ENCODE data around the gene MFRP.
A peak's percentile ranks its signal among the peaks of the same experiment; 100 is the strongest.

The MFRP gene

DNA sequence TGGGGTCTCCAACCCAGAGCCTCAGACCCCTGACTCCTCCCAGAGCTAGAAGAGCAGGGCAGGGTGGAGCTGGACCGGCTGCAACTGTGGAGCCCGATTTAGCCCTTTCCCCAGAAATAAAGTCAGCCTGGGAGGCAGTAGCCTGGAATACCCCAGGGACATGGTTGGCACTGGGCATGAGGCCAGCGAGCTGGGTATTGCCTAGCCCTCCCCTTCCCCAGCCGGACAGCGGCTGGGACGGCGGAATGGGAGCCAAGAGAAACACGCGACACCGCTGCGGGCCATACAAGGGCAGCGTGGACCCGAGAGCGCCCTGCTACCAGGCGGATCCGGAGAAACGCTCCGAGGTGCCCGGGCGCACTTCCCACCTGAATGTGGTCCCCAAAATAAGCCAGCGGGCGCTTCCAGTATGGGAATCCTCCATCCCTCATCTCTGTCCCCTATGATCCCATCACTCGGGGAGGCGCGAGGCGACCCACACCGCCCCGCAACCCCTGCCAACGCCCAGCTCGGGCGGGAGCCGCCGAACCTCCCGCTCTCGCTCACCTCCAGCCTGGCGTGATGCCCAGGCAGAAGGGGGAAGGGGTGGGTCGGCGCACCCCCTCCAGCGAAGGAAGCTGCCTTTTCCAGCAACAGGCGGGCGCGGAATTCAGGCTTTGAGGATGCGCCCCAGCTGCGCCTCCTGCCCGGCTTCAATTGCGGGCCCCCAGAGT, 30.3 kb downstream of the MFRP start:
- DNase-seq, result no peak

DNA sequence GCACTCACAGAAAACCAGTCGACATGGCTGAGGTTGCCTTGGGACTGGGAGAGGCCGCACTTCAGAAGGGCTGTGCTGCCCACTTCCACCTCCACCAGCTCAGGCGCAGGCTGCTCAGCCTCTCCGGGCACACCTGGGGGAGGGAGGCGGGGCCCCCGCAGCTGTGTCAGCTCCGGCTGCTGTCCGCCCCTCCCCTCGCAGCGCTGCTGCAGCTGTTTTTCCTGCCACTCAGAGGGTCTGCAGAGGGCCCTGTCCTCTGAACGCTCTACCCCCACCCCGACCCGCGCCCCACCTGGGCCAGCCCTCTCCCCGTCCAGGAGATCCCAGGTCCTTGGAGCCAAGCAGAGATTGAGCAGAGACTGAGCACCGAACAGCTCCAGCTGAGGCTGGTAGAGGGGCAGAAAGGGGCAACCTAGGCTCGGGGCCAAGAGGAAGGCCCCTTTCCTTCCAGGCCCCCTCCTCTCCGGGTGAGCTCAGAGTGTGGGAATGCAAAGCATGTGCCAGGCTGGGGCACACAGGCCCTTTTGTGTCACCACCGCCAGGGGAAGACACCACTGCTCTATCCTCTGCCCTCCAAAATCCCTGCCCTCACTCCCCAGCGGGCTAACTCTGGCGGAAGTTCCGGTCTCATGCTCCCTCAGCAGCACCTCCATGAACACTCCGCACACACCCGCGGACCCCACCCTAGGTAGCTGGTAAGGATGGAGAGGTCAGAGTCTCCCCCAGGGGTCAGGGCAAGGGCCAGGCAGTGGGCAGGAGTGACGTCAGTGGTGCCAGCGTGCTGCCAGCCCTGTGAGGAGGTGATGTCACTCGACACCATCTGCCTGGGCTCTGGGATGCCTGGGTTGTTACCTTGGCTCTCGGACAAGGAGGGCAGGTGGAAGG, 31.1 kb downstream of the MFRP start:
- peak; percentile 50 for DNase-seq

DNA sequence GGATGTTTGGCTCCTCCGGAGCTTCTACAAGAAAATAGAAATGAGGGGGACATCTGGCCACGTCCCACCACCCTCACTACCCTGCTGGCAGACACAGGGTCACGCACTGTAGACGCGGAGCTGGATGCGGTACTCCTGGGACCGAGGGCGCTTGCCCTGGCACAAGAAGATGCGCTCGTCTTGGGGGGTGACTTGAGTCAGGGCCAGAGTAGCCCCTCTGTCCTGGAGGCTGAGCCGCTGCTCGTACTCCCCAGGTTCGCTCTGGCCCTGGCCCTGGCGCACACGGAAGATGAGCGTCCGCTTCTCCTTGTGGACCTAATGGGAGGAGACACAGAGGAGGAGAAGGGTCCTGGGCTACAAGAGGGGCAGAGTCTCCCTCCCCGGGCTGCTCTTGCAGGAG, 31.8 kb downstream of the MFRP start:
- DNase-seq, result no peak

DNA sequence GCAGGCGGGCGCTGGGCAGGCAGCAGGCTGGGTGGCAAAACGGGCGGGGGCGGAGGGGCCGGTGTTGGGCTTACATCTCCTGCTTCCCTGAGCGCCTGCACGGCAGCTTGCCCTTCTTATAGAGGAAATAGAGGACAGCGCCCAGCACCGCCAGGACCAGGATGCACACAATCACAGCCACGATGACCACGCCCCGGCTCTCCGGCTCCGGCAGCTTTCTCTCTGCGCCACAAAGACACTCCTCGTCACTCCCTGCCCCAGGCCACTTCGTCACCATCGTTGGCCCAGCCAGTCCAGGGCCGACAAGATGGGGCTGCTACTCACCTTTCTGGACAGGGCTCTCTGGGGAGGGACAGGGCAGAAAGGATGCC, 35.8 kb downstream of the MFRP start:
- no peak for DNase-seq

GRCh38 chr11:119309953-119310681, 36.4 kb downstream of the MFRP start:
- DNase-seq, result no peak

GRCh38 chr11:119309411-119309810, 37.1 kb downstream of the MFRP start:
- no peak for DNase-seq

DNA sequence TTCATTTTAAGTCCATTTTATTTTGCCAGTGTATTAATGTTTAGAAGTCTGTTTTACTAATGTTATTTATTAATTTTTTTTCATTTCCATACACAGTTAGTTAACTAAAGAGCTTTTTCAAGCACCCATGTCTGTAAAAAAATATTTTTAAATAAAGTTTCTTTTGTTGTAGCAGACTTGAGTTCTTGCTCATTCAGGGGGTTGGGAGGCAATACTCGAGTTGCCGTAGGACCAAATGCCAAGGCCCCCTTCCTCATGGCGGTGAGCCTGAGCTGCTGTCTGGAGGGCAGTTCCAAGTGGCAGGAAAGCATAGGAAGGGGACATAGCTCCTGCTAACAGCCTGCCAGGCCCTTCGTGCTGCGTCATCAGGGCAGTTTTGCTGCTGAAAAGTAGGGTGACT, 38.5 kb downstream of the MFRP start:
- no peak for DNase-seq

DNA sequence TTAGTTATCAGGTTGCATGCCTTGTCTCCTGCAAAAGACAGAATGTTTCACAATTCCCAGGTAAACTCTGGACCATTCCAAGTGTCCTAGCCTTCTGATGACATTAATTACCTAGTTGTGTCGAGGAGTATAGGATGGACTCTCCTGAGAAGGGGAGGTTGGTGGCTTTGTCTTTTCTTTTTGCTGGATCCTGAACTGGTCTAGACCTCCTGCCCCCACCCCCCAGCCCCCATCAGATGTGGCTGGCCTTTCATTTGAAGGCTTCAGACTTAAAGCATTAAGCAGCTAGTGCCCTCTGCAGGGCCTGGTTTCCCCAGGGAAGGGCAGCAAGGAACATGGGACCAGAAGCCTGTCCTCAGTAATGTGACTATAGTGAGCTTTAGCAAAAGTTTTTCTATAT, 39.3 kb downstream of the MFRP start:
- no peak for DNase-seq

GRCh38 chr11:119306373-119306890, 40.1 kb downstream of the MFRP start:
- peak; percentile 28 for DNase-seq

DNA sequence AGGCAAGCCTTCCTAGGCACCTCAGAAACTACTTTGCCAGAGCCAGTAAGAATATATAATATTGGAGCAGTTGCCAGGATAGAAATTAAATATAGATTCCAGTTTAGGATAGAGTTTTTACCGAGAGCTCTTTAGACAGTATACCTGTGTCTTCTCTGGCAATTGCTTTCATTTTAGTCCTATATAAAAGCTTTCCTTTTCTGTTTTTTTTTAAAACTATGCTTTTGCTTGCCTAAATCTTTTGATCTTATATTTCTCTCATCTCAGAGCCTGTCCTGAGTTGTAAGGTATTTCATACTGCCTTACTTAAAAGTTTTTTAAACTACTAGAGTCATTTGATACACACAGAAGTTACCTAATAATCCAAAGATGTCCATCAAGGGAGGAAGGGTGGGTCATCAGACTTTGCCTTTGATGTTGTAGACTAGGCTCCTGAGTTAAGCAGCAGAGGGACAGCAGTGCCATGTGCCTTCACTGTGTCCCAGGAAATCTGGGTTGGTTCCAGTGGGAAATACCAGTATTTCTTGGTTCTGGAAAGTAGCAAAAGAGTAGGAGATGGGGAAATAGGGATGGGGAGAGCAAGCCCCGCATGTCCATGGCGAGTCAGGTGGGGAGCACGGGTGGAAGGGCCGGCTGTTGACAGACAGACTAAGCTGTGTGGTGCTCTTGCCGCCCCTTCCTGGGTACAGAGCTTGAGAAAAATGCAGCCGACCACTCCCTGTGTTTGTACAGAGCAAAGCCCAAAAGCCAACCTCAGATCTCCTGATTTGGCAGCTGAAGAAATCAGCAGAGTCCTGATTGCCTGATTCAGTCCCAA, 40.7 kb downstream of the MFRP start:
- no peak for DNase-seq

DNA sequence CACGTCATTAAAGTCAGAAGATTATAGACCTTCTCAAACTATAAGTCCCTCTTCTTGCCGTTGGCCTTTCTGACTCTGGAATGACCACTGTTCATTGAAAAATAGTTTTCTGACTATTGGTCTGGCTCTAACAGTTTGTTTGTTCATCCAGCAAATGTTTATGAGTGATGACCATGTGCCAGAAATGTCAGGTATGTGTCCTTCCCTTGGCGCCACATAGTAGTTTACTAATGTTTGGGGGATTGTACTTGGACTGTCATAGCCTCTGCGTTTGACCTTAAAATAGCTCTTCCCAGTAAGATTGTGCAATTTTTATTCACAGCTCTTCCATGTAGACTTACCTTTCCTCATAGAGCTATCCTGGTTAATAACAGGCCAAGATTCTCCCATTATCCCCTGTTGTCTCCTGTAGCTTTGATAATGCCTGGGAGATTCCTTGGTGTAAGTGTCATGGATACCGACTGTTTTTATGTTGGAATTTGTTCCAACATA, 43.2 kb downstream of the MFRP start:
- DNase-seq, result no peak

DNA sequence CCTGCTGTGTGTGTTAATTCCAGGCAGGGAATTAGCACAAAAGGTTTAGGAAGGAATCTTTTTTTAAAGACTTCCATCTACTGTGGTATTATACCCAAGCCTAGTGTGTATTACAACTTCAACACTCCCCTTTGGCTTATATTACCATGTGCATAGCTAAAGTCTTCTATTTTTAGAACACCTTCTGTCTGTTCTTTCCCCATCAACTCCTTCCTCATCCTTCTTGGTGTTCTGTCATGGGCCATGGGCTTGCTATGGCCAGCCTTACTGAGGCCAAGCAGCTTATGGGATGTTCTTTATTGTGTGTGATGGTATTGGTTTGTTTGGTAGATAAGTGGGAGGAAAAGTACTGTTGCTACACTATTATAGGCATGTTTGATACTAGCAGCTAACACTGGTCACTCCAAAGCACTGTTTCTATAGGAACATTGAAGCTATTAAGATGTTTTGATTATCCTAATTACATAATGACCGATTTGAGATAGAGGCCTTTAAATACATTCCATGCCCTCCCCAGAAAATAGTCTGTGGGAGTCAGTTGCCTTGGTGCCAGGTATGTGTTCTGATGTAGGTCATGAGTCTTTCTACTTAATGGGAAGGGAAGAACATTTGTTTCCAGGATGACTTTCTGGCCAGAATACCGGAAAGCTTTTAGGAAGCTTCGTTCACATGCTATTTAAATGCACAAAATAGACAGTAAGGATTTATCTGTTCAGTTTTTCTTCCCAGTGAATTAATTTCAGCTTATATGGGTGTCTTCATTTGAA, 46.1 kb downstream of the MFRP start:
- no peak for DNase-seq

- no peak for DNase-seq
These were observed 47.1 kb downstream of the MFRP start for GRCh38 chr11:119299416-119299815.

DNA sequence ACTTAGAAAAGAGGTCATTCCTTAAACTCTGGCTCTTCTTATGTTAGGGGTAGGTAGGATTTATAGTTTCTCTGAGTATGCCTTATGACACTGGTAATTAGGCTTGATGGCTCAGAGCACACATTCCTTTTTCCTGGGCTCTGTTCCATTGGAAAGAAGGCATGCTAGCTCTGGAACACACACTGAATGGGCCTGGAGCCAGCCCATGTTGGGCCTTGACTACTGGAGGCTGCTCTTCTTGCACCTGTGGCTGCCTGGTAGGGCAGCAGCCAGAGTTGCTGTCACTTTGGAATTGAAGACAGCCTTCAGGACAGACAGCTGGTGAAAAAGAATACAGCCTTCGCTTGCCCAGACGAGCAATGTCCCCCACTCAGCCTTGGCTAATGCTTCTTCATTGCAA, 47.8 kb downstream of the MFRP start:
- no peak for DNase-seq

DNA sequence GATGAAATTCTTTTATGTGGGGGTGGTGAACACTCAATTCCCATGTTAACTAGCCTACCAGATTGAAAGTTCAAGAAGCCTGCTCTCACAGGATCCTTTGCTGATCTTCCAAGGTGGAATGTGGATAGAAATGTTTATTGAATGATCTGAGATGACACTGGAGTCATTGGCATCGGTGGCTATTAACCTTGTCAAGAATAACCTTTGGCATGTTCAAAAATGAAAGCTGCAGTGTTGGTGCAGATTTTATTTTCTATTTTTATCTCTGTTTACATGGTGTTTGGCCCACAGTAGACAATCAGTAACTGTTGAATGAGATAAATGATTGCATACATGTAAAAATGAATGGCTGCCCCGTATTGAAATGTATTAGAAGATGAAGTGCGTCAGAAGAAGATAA, 48.6 kb downstream of the MFRP start:
- DNase-seq, result no peak

- no peak for DNase-seq
These were observed 51.3 kb downstream of the MFRP start for GRCh38 chr11:119295178-119295577.

GRCh38 chr11:119293461-119293860, 53.0 kb downstream of the MFRP start:
- DNase-seq, result no peak

DNA sequence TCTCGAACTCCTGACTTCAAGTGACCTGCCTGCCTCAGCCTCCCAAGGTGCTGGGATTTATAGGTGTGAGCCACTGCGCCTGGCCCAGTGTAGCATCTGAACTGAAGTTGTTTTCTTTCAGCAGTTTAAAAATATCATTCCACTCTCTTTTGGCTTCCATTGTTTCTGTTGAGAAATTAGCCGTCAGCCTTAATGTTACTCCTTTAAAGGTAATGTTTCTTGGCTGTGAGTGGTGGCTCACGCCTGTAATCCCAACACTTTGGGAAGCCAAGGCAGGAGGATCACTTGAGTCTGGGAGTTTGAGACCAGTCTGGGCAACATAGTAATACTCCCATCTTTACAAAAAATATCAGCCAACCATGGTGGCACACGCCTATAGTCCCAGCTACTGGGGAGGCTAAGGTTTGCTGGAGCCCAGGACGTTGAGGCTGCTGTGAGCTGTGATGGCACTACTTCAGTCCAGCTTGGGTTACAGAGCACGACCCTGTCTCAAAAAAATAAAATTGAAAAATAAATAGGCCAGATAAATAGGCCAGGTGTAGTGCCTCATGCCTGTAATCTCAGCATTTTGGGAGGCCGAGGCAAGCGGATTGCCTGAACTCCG, 55.5 kb downstream of the MFRP start:
- DNase-seq, result no peak

Data from CD4-positive, alpha-beta T cell treated with Interleukin-10 for 1 hour (primary cell).